ENCODE results near the gene SLC16A12.
"Not testable (repeated sequence)": the region's sequence is repeated elsewhere in the genome, so short reads cannot be mapped to it uniquely, and the experiment has no call there.

SLC16A12 gene

DNA sequence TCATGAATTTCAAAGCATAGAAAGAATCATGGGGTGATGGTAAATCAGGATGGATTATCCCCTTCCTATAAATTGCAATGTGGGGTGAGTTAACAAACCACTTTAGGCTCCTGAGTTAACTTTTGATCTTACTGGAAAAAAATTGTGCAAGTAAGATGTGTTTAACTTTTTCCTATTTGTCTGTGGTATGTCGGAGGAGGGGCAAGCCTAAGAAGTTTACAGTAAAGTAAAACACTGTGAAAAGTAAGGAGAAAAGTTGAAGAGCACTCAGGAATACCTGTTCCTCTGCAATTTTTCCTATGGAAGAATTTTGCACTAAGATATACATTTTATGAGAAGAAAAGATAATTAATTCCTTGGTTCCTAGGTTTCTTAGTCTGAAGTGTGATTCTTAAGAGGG, 76.6 kb downstream of the SLC16A12 start:
- POLR2A ChIA-PET, result no interaction called here

DNA sequence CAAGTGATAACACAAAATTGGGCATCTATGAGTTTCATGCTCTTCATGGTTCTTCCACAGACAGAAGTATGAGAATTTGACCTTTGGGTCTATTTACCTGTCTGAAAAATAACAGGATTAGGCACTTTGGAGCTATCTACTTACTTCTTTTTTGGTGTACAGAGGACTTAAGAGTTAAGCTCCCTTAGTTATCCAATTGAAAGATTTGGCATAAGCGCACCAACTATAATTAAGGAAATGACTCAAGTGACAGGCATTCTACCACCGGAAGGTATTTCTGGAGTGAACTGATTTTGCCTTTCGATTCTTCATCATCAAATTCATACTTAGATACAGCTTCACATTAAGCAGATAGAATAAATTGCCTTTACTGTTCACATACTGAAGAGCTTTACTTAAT, 77.1 kb downstream of the SLC16A12 start:
- ChIA-PET POLR2A (no interaction called here), CTCF (no interaction called here)
- H3K36me3 ChIP-seq (ENCODE audit: control insufficient read depth in 4 of 4, insufficient read depth in 4 of 4, low read length in 3 of 4), result no peaks in the 10 kb centered on the region
- no peak overlapping the region for H3K27ac ChIP-seq (ENCODE audit: insufficient read depth in 1 of 2, low read depth in 1 of 2, low read length in 2 of 2, poor library complexity in 1 of 2, severe bottlenecking in 2 of 2)
- H3K4me3 ChIP-seq (ENCODE audit: control insufficient read depth in 1 of 7, extremely low read depth in 1 of 7, insufficient read depth in 4 of 7, low read depth in 2 of 7, low read length in 6 of 7), result no peak overlapping the region
- no peaks in the 10 kb centered on the region for H3K9me3 ChIP-seq (ENCODE audit: control extremely low read depth in 1 of 5, control insufficient read depth in 4 of 5, insufficient read depth in 2 of 5, low read depth in 1 of 5, low read length in 4 of 5)
- DNase-seq, result no peak
- no peaks in the 10 kb centered on the region for H3K27me3 ChIP-seq (replicated peaks in 2 of 5; ENCODE audit: control insufficient read depth in 4 of 5, insufficient read depth in 5 of 5, low read length in 4 of 5)
- WGBS (ENCODE audit: insufficient coverage), result 75% methylated on average over 2 of the region's 3 CpGs
- no peaks in the 10 kb centered on the region for H3K4me1 ChIP-seq (ENCODE audit: control extremely low read depth in 1 of 4, control insufficient read depth in 4 of 4, insufficient read depth in 4 of 4, low read length in 3 of 4)

More for the DNA sequence above, 76.6 kb downstream of the SLC16A12 start:
- H3K4me3 ChIP-seq (ENCODE audit: control insufficient read depth in 1 of 7, extremely low read depth in 1 of 7, insufficient read depth in 4 of 7, low read depth in 2 of 7, low read length in 6 of 7), result no peak overlapping the region
- no peaks in the 10 kb centered on the region for H3K4me1 ChIP-seq (ENCODE audit: control extremely low read depth in 1 of 4, control insufficient read depth in 4 of 4, insufficient read depth in 4 of 4, low read length in 3 of 4)
- no peak overlapping the region for H3K27ac ChIP-seq (ENCODE audit: insufficient read depth in 1 of 2, low read depth in 1 of 2, low read length in 2 of 2, poor library complexity in 1 of 2, severe bottlenecking in 2 of 2)
- CTCF ChIA-PET, result no interaction called here
- H3K27me3 ChIP-seq (replicated peaks in 2 of 5; ENCODE audit: control insufficient read depth in 4 of 5, insufficient read depth in 5 of 5, low read length in 4 of 5), result no peaks in the 10 kb centered on the region
- WGBS (ENCODE audit: insufficient coverage), result no CpG with 5 or more reads among the region's 1 CpG
- no peak for DNase-seq
- no peaks in the 10 kb centered on the region for H3K36me3 ChIP-seq (ENCODE audit: control insufficient read depth in 4 of 4, insufficient read depth in 4 of 4, low read length in 3 of 4)
- H3K9me3 ChIP-seq (ENCODE audit: control extremely low read depth in 1 of 5, control insufficient read depth in 4 of 5, insufficient read depth in 2 of 5, low read depth in 1 of 5, low read length in 4 of 5), result no peaks in the 10 kb centered on the region

GRCh38 chr10:89454561-89455347, 80.6 kb downstream of the SLC16A12 start:
- Histone ChIP-seq H3K9me3 (ENCODE audit: control extremely low read depth in 1 of 5, control insufficient read depth in 4 of 5, insufficient read depth in 2 of 5, low read depth in 1 of 5, low read length in 4 of 5) (no peaks in the 10 kb centered on the region), H3K27ac (ENCODE audit: insufficient read depth in 1 of 2, low read depth in 1 of 2, low read length in 2 of 2, poor library complexity in 1 of 2, severe bottlenecking in 2 of 2) (no peak overlapping the region), H3K4me1 (ENCODE audit: control extremely low read depth in 1 of 4, control insufficient read depth in 4 of 4, insufficient read depth in 4 of 4, low read length in 3 of 4) (no peaks in the 10 kb centered on the region), H3K27me3 (replicated peaks in 2 of 5; ENCODE audit: control insufficient read depth in 4 of 5, insufficient read depth in 5 of 5, low read length in 4 of 5) (no peaks in the 10 kb centered on the region), H3K4me3 (ENCODE audit: control insufficient read depth in 1 of 7, extremely low read depth in 1 of 7, insufficient read depth in 4 of 7, low read depth in 2 of 7, low read length in 6 of 7) (no peak overlapping the region), H3K36me3 (ENCODE audit: control insufficient read depth in 4 of 4, insufficient read depth in 4 of 4, low read length in 3 of 4) (no peaks in the 10 kb centered on the region)
- 75% methylated on average over 1 of the region's 1 CpG for WGBS (ENCODE audit: insufficient coverage)
- ChIA-PET CTCF (no interaction called here), POLR2A (no interaction called here)
- no peak for DNase-seq

GRCh38 chr10:89452193-89452592, 83.2 kb downstream of the SLC16A12 start:
- H3K36me3 ChIP-seq (ENCODE audit: control insufficient read depth in 4 of 4, insufficient read depth in 4 of 4, low read length in 3 of 4), result no peaks in the 10 kb centered on the region
- H3K4me3 ChIP-seq (ENCODE audit: control insufficient read depth in 1 of 7, extremely low read depth in 1 of 7, insufficient read depth in 4 of 7, low read depth in 2 of 7, low read length in 6 of 7), result no peak overlapping the region
- H3K27me3 ChIP-seq (replicated peaks in 2 of 5; ENCODE audit: control insufficient read depth in 4 of 5, insufficient read depth in 5 of 5, low read length in 4 of 5), result no peaks in the 10 kb centered on the region
- H3K4me1 ChIP-seq (ENCODE audit: control extremely low read depth in 1 of 4, control insufficient read depth in 4 of 4, insufficient read depth in 4 of 4, low read length in 3 of 4), result no peaks in the 10 kb centered on the region
- DNase-seq, result no peak
- no peak overlapping the region for H3K27ac ChIP-seq (ENCODE audit: insufficient read depth in 1 of 2, low read depth in 1 of 2, low read length in 2 of 2, poor library complexity in 1 of 2, severe bottlenecking in 2 of 2)
- H3K9me3 ChIP-seq (ENCODE audit: control extremely low read depth in 1 of 5, control insufficient read depth in 4 of 5, insufficient read depth in 2 of 5, low read depth in 1 of 5, low read length in 4 of 5), result no peaks in the 10 kb centered on the region
- WGBS (ENCODE audit: insufficient coverage), result no CpG with 5 or more reads among the region's 1 CpG
- POLR2A ChIA-PET, result interaction anchor here (1.2 kb wide), 1 partner anchor 1792 kb away, joined by 3 read pairs; the partner anchor contains the start of gene PAPSS2
- CTCF ChIA-PET, result interaction anchor here (2.1 kb wide), 1 partner anchor 14 kb away, joined by 5 read pairs; no protein-coding TSS in a partner anchor

DNA sequence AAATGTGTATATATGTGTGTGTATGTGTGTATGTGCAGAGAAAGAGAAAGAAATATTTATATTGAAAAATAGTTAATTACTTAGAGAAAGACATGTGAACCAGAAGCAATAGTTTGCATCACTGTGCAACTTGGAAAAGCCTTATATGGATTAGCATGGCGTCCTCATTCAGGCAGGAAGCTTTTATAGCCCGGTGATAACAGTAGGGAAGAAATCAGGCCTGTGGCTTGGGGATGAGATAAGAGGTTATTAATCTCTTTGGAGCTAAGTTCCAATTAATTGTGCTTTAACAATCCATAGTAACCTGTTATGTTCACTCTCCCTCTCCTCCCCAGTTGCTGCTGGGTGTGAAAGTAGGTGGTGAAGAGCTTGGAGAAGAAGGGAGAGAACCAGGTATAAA, 84.5 kb downstream of the SLC16A12 start:
- DNase-seq, result no peak
- POLR2A ChIA-PET, result no interaction called here
- CTCF ChIA-PET, result interaction anchor here (0.6 to 2.1 kb wide), 2 partner anchors 16 to 90 kb away, joined by 3 to 5 read pairs; no protein-coding TSS in a partner anchor
- no peaks in the 10 kb centered on the region for H3K27me3 ChIP-seq (replicated peaks in 2 of 5; ENCODE audit: control insufficient read depth in 4 of 5, insufficient read depth in 5 of 5, low read length in 4 of 5)
- H3K27ac ChIP-seq (ENCODE audit: insufficient read depth in 1 of 2, low read depth in 1 of 2, low read length in 2 of 2, poor library complexity in 1 of 2, severe bottlenecking in 2 of 2), result no peak overlapping the region
- H3K36me3 ChIP-seq (ENCODE audit: control insufficient read depth in 4 of 4, insufficient read depth in 4 of 4, low read length in 3 of 4), result no peaks in the 10 kb centered on the region
- H3K4me1 ChIP-seq (ENCODE audit: control extremely low read depth in 1 of 4, control insufficient read depth in 4 of 4, insufficient read depth in 4 of 4, low read length in 3 of 4), result no peaks in the 10 kb centered on the region
- no peak overlapping the region for H3K4me3 ChIP-seq (ENCODE audit: control insufficient read depth in 1 of 7, extremely low read depth in 1 of 7, insufficient read depth in 4 of 7, low read depth in 2 of 7, low read length in 6 of 7)
- WGBS (ENCODE audit: insufficient coverage), result 84% methylated on average over 2 of the region's 2 CpGs
- H3K9me3 ChIP-seq (ENCODE audit: control extremely low read depth in 1 of 5, control insufficient read depth in 4 of 5, insufficient read depth in 2 of 5, low read depth in 1 of 5, low read length in 4 of 5), result no peaks in the 10 kb centered on the region

DNA sequence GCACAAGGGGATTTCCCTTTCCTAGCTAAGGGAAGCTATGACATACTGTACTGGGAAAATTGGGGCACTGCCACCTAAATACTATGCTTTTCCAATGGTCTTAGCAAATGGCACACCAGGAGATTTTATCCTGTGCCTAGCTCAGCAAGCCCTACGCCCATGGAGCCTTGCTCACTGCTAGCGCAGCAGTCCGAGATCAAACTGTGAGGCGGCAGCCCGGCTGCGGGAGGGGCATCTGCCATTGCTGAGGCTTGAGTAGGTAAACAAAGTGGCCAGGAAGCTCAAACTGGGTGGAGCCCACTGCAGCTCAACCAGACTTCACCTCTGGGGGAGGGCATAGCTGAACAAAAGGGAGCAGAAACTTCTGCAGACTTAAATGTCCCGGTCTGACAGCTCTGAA, 90.6 kb downstream of the SLC16A12 start:
- H3K27me3 ChIP-seq (replicated peaks in 2 of 5; ENCODE audit: control insufficient read depth in 4 of 5, insufficient read depth in 5 of 5, low read length in 4 of 5); DNase-seq; H3K36me3 ChIP-seq (ENCODE audit: control insufficient read depth in 4 of 4, insufficient read depth in 4 of 4, low read length in 3 of 4); POLR2A ChIA-PET; H3K9me3 ChIP-seq (ENCODE audit: control extremely low read depth in 1 of 5, control insufficient read depth in 4 of 5, insufficient read depth in 2 of 5, low read depth in 1 of 5, low read length in 4 of 5); H3K4me1 ChIP-seq (ENCODE audit: control extremely low read depth in 1 of 4, control insufficient read depth in 4 of 4, insufficient read depth in 4 of 4, low read length in 3 of 4); CTCF ChIA-PET; H3K27ac ChIP-seq (ENCODE audit: insufficient read depth in 1 of 2, low read depth in 1 of 2, low read length in 2 of 2, poor library complexity in 1 of 2, severe bottlenecking in 2 of 2); H3K4me3 ChIP-seq (ENCODE audit: control insufficient read depth in 1 of 7, extremely low read depth in 1 of 7, insufficient read depth in 4 of 7, low read depth in 2 of 7, low read length in 6 of 7): not testable (repeated sequence)
- 98% methylated on average over 7 of the region's 7 CpGs for WGBS (ENCODE audit: insufficient coverage)

DNA sequence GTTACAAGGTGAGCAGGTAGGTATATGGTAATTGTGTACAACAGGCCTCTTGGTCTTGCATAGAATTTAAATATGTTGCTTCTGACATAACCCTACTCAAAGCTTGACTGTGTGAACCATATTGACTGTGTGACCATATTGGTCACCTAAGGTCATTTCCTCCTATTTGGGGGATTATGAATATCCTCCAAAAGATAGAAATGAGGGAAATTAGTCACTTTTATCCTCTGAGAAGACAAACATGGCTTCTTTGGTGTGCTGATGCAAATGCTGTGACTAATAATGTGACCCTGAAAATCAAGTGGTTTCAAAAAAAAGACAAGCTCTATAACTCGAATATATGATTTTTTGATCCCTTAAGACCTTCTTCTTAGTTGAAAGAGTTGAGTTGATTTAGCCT, 93.1 kb downstream of the SLC16A12 start:
- POLR2A ChIA-PET, result no interaction called here
- WGBS (ENCODE audit: insufficient coverage), result 80% methylated on average over 1 of the region's 1 CpG
- CTCF ChIA-PET, result no interaction called here

More for the DNA sequence above, 93.1 kb downstream of the SLC16A12 start:
- H3K36me3 ChIP-seq (ENCODE audit: control insufficient read depth in 4 of 4, insufficient read depth in 4 of 4, low read length in 3 of 4), result no peaks in the 10 kb centered on the region
- no peaks in the 10 kb centered on the region for H3K4me1 ChIP-seq (ENCODE audit: control extremely low read depth in 1 of 4, control insufficient read depth in 4 of 4, insufficient read depth in 4 of 4, low read length in 3 of 4)
- H3K27me3 ChIP-seq (replicated peaks in 2 of 5; ENCODE audit: control insufficient read depth in 4 of 5, insufficient read depth in 5 of 5, low read length in 4 of 5), result no peaks in the 10 kb centered on the region
- H3K4me3 ChIP-seq (ENCODE audit: control insufficient read depth in 1 of 7, extremely low read depth in 1 of 7, insufficient read depth in 4 of 7, low read depth in 2 of 7, low read length in 6 of 7), result no peak overlapping the region
- H3K9me3 ChIP-seq (ENCODE audit: control extremely low read depth in 1 of 5, control insufficient read depth in 4 of 5, insufficient read depth in 2 of 5, low read depth in 1 of 5, low read length in 4 of 5), result no peaks in the 10 kb centered on the region
- H3K27ac ChIP-seq (ENCODE audit: insufficient read depth in 1 of 2, low read depth in 1 of 2, low read length in 2 of 2, poor library complexity in 1 of 2, severe bottlenecking in 2 of 2), result no peak overlapping the region
- no peak for DNase-seq
